ENCODE measurements around the gene CSKMT.
"Not testable (repeated sequence)": the region's sequence is repeated elsewhere in the genome, so short reads cannot be mapped to it uniquely, and the experiment has no call there.

DNA sequence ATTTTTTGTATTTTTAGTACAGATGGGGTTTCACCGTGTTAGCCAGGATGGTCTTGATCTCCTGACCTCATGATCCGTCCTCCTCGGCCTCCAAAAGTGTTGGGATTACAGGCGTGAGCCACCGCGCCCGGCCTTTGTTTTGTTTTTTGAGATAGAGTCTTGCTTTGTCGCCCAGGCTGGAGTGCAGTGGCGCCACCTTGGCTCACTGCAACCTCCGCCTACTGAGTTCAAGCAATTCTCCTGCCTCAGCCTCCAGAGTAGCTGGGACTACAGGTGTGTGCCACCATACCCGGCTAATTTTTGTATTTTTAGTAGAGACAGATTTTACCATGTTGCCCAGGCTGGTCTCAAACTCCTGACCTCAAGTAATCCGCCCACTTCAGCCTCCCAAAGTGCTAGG lies 14.8 kb upstream of the CSKMT start:
- not testable (repeated sequence) for TF ChIP-seq EZH2 (IDR thresholded peaks at IDR 0.05; ENCODE audit: low read length)
- TF ChIP-seq, protein P1, sequence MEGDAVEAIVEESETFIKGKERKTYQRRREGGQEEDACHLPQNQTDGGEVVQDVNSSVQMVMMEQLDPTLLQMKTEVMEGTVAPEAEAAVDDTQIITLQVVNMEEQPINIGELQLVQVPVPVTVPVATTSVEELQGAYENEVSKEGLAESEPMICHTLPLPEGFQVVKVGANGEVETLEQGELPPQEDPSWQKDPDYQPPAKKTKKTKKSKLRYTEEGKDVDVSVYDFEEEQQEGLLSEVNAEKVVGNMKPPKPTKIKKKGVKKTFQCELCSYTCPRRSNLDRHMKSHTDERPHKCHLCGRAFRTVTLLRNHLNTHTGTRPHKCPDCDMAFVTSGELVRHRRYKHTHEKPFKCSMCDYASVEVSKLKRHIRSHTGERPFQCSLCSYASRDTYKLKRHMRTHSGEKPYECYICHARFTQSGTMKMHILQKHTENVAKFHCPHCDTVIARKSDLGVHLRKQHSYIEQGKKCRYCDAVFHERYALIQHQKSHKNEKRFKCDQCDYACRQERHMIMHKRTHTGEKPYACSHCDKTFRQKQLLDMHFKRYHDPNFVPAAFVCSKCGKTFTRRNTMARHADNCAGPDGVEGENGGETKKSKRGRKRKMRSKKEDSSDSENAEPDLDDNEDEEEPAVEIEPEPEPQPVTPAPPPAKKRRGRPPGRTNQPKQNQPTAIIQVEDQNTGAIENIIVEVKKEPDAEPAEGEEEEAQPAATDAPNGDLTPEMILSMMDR (optimal IDR thresholded peaks at IDR 0.05 in 1 of 3, IDR thresholded peaks at IDR 0.05 in 1 of 3, conservative IDR thresholded peaks at IDR 0.05 in 1 of 3; ENCODE audit: extremely low read depth in 1 of 3, insufficient read depth in 2 of 3, low read length in 3 of 3): not testable (repeated sequence)

All from keratinocyte (primary cell).